ENCODE measurements around the gene PLCH1.

GRCh38 chr3:155488671-155489070 is 256.2 kb downstream of the PLCH1 start:
- TF ChIP-seq PATZ1 (CRISPR knock-in tag; IDR thresholded peaks at IDR 0.05; ENCODE audit: borderline replicate concordance), result no peak
- no peak for TF ChIP-seq CSRNP3 (CRISPR knock-in tag; IDR thresholded peaks at IDR 0.05)
- no peak for TF ChIP-seq ARNTL (CRISPR knock-in tag; IDR thresholded peaks at IDR 0.05; ENCODE audit: borderline replicate concordance, low read depth)
- TF ChIP-seq CREB5 (CRISPR knock-in tag; IDR thresholded peaks at IDR 0.05; ENCODE audit: low read depth), result no peak
